ENCODE data around the gene STPG1. TPM values are rescaled to one million over a fixed set of nuclear protein-coding genes. Genes with fewer than 3 reads are reported as not detected.

The STPG1 gene
- total RNA-seq, 1 donor from 2014 or later = 9.2 TPM

DNA sequence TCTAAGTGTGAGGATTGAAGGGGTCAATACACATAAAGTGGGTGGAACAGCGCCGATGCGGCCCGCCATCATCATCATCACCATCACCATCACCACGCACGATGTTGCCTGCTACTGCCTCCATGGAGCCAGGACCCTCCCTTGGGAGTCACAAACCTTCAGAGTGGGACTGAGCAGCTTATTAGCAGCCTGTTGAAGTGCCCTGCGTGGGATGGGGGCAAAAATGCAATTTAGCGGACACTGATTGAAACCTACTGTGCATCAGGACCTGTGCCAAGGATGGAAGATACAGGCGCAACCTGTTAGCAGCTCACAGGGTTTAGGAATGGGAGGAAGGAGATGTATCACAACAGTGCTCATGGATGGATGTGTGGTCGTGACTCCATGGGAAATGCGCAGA is 26.7 kb downstream of the STPG1 start:
- Mint-ChIP-seq H3K36me3 (ENCODE audit: low read depth, unreplicated experiment) (peaks cover 16% of the 10 kb centered on the region), H3K27ac (ENCODE audit: unreplicated experiment) (no peak overlapping the region), H3K4me3 (ENCODE audit: unreplicated experiment) (no peak overlapping the region), H3K27me3 (ENCODE audit: low read depth, unreplicated experiment) (no peaks in the 10 kb centered on the region), H3K9me3 (ENCODE audit: unreplicated experiment) (no peaks in the 10 kb centered on the region), H3K4me1 (ENCODE audit: low read depth, unreplicated experiment) (peaks cover 29% of the 10 kb centered on the region)
- no peaks in the 10 kb centered on the region for H3K27me3 ChIP-seq (ENCODE audit: insufficient read depth, low read length)
- H3K4me3 ChIP-seq (ENCODE audit: insufficient read depth, low read depth, low read length) = no peak overlapping the region
- TF ChIP-seq, protein P1, sequence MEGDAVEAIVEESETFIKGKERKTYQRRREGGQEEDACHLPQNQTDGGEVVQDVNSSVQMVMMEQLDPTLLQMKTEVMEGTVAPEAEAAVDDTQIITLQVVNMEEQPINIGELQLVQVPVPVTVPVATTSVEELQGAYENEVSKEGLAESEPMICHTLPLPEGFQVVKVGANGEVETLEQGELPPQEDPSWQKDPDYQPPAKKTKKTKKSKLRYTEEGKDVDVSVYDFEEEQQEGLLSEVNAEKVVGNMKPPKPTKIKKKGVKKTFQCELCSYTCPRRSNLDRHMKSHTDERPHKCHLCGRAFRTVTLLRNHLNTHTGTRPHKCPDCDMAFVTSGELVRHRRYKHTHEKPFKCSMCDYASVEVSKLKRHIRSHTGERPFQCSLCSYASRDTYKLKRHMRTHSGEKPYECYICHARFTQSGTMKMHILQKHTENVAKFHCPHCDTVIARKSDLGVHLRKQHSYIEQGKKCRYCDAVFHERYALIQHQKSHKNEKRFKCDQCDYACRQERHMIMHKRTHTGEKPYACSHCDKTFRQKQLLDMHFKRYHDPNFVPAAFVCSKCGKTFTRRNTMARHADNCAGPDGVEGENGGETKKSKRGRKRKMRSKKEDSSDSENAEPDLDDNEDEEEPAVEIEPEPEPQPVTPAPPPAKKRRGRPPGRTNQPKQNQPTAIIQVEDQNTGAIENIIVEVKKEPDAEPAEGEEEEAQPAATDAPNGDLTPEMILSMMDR (IDR thresholded peaks at IDR 0.05; ENCODE audit: insufficient read depth, low read depth, low read length) = no peak
- no peak for TF ChIP-seq EZH2 (IDR thresholded peaks at IDR 0.05; ENCODE audit: insufficient read depth, low read length)
- no peak overlapping the region for H3K9ac ChIP-seq (ENCODE audit: low read length)
- DNase-seq (ENCODE audit: low read depth) (no peak), FAIRE-seq (no peak)
- H3K27ac ChIP-seq (ENCODE audit: low read depth, low read length) = no peak overlapping the region
- no peaks in the 10 kb centered on the region for H3K36me3 ChIP-seq (ENCODE audit: insufficient read depth, low read length)
- H3K4me2 ChIP-seq (ENCODE audit: low read length) = no peak overlapping the region
- H3K4me1 ChIP-seq (ENCODE audit: insufficient read depth, low read length) = peaks cover 21% of the 10 kb centered on the region
- no peak overlapping the region for H2AFZ ChIP-seq (ENCODE audit: low read depth, low read length)
- H3K79me2 ChIP-seq (ENCODE audit: insufficient read depth, low read length) = no peaks in the 10 kb centered on the region
- H4K20me1 ChIP-seq (ENCODE audit: insufficient read depth, low read length) = no peaks in the 10 kb centered on the region
- H3K9me3 ChIP-seq (ENCODE audit: insufficient read depth, low read depth, low read length) = no peaks in the 10 kb centered on the region

DNA sequence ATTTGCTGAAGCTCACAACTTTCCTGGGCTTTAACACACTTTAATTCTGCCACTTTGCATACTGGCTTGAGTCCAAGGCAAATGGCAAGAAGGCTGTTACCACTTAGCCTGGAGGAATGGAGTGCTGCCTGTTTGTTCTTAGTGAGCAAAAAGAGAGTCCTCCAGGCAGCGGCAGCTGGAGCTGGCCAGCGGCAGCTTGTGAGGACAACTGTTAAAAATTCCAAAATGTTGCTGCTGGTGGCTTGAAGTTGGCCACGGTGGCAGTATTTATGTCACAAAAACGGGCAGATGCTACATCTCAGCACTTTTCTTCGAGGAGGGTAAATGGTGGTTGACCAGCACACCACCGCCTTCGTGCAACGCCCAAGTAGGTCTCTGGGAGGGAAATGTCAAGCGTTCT is 27.3 kb downstream of the STPG1 start:
- H3K4me2 ChIP-seq (ENCODE audit: low read length) = no peak overlapping the region
- H3K27me3 Mint-ChIP-seq (ENCODE audit: low read depth, unreplicated experiment) = no peaks in the 10 kb centered on the region
- no peaks in the 10 kb centered on the region for H3K9me3 ChIP-seq (ENCODE audit: insufficient read depth, low read depth, low read length)
- DNase-seq (ENCODE audit: low read depth) = no peak
- no peaks in the 10 kb centered on the region for H4K20me1 ChIP-seq (ENCODE audit: insufficient read depth, low read length)
- TF ChIP-seq, protein P1 (IDR thresholded peaks at IDR 0.05; ENCODE audit: insufficient read depth, low read depth, low read length) = no peak
- TF ChIP-seq EZH2 (IDR thresholded peaks at IDR 0.05; ENCODE audit: insufficient read depth, low read length) = no peak
- H3K9me3 Mint-ChIP-seq (ENCODE audit: unreplicated experiment) = no peaks in the 10 kb centered on the region
- H3K4me1 ChIP-seq (ENCODE audit: insufficient read depth, low read length) = peaks cover 15% of the 10 kb centered on the region
- no peak overlapping the region for H3K27ac ChIP-seq (ENCODE audit: low read depth, low read length)
- no peak overlapping the region for H3K27ac Mint-ChIP-seq (ENCODE audit: unreplicated experiment)
- H3K36me3 ChIP-seq (ENCODE audit: insufficient read depth, low read length) = no peaks in the 10 kb centered on the region
- no peak overlapping the region for H3K9ac ChIP-seq (ENCODE audit: low read length)
- H3K27me3 ChIP-seq (ENCODE audit: insufficient read depth, low read length) = no peaks in the 10 kb centered on the region
- no peak overlapping the region for H3K4me3 Mint-ChIP-seq (ENCODE audit: unreplicated experiment)
- no peak overlapping the region for H2AFZ ChIP-seq (ENCODE audit: low read depth, low read length)
- no peak overlapping the region for H3K4me3 ChIP-seq (ENCODE audit: insufficient read depth, low read depth, low read length)
- peaks cover 21% of the 10 kb centered on the region for H3K36me3 Mint-ChIP-seq (ENCODE audit: low read depth, unreplicated experiment)
- H3K4me1 Mint-ChIP-seq (ENCODE audit: low read depth, unreplicated experiment) = peaks cover 22% of the 10 kb centered on the region
- FAIRE-seq = no peak
- no peaks in the 10 kb centered on the region for H3K79me2 ChIP-seq (ENCODE audit: insufficient read depth, low read length)

DNA sequence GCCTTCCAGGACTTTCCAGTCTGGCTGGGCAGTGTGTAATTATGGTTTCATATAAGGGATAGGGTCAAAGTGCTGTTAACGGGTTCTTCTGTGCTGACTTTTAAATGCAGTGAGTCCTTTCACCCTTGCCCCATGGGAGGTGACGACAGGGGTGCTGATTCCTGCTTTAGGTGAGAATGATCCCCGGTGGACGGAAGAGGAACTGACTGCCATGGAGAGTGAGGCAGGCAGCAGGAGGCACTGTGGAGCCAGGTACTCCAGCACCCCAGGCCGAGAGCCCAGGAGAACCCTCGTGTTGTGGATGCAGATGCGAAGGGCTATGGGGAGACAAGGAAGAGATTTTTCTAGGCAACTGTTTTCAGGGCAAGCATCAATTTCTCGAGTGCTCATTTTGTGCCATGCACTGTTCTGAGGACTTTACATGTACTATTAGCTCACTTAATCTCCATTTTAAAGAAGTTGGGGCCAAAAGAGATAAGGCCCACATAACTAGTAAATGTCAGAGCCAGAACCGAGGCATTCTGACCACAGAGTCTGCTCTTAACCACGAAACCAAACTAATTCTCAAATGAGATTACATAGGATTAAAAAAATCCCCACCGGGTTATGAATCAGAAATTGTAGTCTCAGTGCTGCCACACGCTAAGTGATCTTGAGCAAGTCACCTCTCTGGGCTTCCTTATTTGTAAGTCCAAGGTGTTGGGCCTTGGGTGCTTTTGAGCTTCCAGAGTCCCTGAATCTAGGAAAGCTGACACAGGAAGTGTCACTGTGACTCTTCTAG is 28.2 kb downstream of the STPG1 start:
- Mint-ChIP-seq H3K4me3 (ENCODE audit: unreplicated experiment) (no peak overlapping the region), H3K4me1 (ENCODE audit: low read depth, unreplicated experiment) (peaks cover 20% of the 10 kb centered on the region), H3K27me3 (ENCODE audit: low read depth, unreplicated experiment) (no peaks in the 10 kb centered on the region), H3K27ac (ENCODE audit: unreplicated experiment) (no peak overlapping the region), H3K9me3 (ENCODE audit: unreplicated experiment) (no peaks in the 10 kb centered on the region), H3K36me3 (ENCODE audit: low read depth, unreplicated experiment) (peaks cover 27% of the 10 kb centered on the region)
- Histone ChIP-seq H3K9me3 (ENCODE audit: insufficient read depth, low read depth, low read length) (no peaks in the 10 kb centered on the region), H3K4me3 (ENCODE audit: insufficient read depth, low read depth, low read length) (no peak overlapping the region), H3K9ac (ENCODE audit: low read length) (peak overlapping the region; percentile 21), H3K27me3 (ENCODE audit: insufficient read depth, low read length) (no peaks in the 10 kb centered on the region), H3K36me3 (ENCODE audit: insufficient read depth, low read length) (no peaks in the 10 kb centered on the region), H3K79me2 (ENCODE audit: insufficient read depth, low read length) (no peaks in the 10 kb centered on the region), H3K4me1 (ENCODE audit: insufficient read depth, low read length) (peaks cover 15% of the 10 kb centered on the region), H3K27ac (ENCODE audit: low read depth, low read length) (no peak overlapping the region), H4K20me1 (ENCODE audit: insufficient read depth, low read length) (no peaks in the 10 kb centered on the region), H2AFZ (ENCODE audit: low read depth, low read length) (no peak overlapping the region), H3K4me2 (ENCODE audit: low read length) (no peak overlapping the region)
- TF ChIP-seq, protein P1 (IDR thresholded peaks at IDR 0.05; ENCODE audit: insufficient read depth, low read depth, low read length) = peak; percentile 47
- TF ChIP-seq EZH2 (IDR thresholded peaks at IDR 0.05; ENCODE audit: insufficient read depth, low read length) = no peak
- DNase-seq (ENCODE audit: low read depth) (peak; percentile 68), FAIRE-seq (peak; percentile 37)

All from astrocyte (in vitro differentiated cells and primary cell).